ENCODE data around the gene TSSK1B.
"Not testable (repeated sequence)": the region's sequence is repeated elsewhere in the genome, so short reads cannot be mapped to it uniquely, and the experiment has no call there.

TSSK1B gene

GRCh38 chr5:113434889-113435288 is at the start of gene TSSK1B:
Gene TSSK1B, minus strand, starts transcription at chr5:113434989. Its CDS starts 150 bp downstream, at chr5:113434839.
- no peak for DNase-seq (ENCODE audit: low read depth)

- DNase-seq (ENCODE audit: low read depth) = no peak
These were observed 45.5 kb upstream of the TSSK1B start for GRCh38 chr5:113480243-113480642.

GRCh38 chr5:113478691-113479090 is 43.9 kb upstream of the TSSK1B start:
- no peak for DNase-seq (ENCODE audit: low read depth)

GRCh38 chr5:113474100-113474728 is 39.4 kb upstream of the TSSK1B start:
- DNase-seq (ENCODE audit: low read depth) = no peak

- DNase-seq (ENCODE audit: low read depth) = no peak
These were observed 28.2 kb upstream of the TSSK1B start for GRCh38 chr5:113463032-113463431.

- DNase-seq (ENCODE audit: low read depth) = not testable (repeated sequence)
These were observed 22.3 kb upstream of the TSSK1B start for GRCh38 chr5:113457106-113457505.

- DNase-seq (ENCODE audit: low read depth) = no peak
These were observed 18.2 kb upstream of the TSSK1B start for GRCh38 chr5:113452941-113453340.

GRCh38 chr5:113451797-113452196 is 17.0 kb upstream of the TSSK1B start:
- no peak for DNase-seq (ENCODE audit: low read depth)

GRCh38 chr5:113450929-113451328 is 16.1 kb upstream of the TSSK1B start:
- no peak for DNase-seq (ENCODE audit: low read depth)

GRCh38 chr5:113450462-113450861 is 15.7 kb upstream of the TSSK1B start:
- no peak for DNase-seq (ENCODE audit: low read depth)

- no peak for DNase-seq (ENCODE audit: low read depth)
These were observed 13.5 kb upstream of the TSSK1B start for GRCh38 chr5:113448252-113448651.

GRCh38 chr5:113447498-113448050 is 12.8 kb upstream of the TSSK1B start:
- no peak for DNase-seq (ENCODE audit: low read depth)

- no peak for DNase-seq (ENCODE audit: low read depth)
These were observed 11.7 kb upstream of the TSSK1B start for GRCh38 chr5:113446358-113446927.

- no peak for DNase-seq (ENCODE audit: low read depth)
These were observed 2.3 kb upstream of the TSSK1B start for GRCh38 chr5:113437111-113437510.

GRCh38 chr5:113435575-113435974 is 786 bp upstream of the TSSK1B start:
- no peak for DNase-seq (ENCODE audit: low read depth)

GRCh38 chr5:113433862-113434612 is 752 bp downstream of the TSSK1B start:
- no peak for DNase-seq (ENCODE audit: low read depth)

- DNase-seq (ENCODE audit: low read depth) = no peak
These were observed 1.7 kb downstream of the TSSK1B start for GRCh38 chr5:113433071-113433470.

GRCh38 chr5:113427871-113428574 is 6.8 kb downstream of the TSSK1B start:
- DNase-seq (ENCODE audit: low read depth) = no peak

- no peak for DNase-seq (ENCODE audit: low read depth)
These were observed 8.9 kb downstream of the TSSK1B start for GRCh38 chr5:113425909-113426308.

GRCh38 chr5:113421693-113422092 is 13.1 kb downstream of the TSSK1B start:
- no peak for DNase-seq (ENCODE audit: low read depth)

GRCh38 chr5:113405530-113405929 is 29.3 kb downstream of the TSSK1B start:
- no peak for DNase-seq (ENCODE audit: low read depth)

- DNase-seq (ENCODE audit: low read depth) = no peak
These were observed 30.5 kb downstream of the TSSK1B start for GRCh38 chr5:113404269-113404668.

Measured in stimulated activated CD8-positive, alpha-beta memory T cell treated with anti-CD3 and anti-CD28 coated beads, Interleukin-12 subunit alpha, Interleukin-12 subunit beta, amount 100 ng/mL, for 4 hours (primary cell).